Gastroesophageal sphincter (tissue), 3 donors: ENCODE measurements around the gene NBR1.
"Not testable (repeated sequence)": the region's sequence is repeated elsewhere in the genome, so short reads cannot be mapped to it uniquely, and the experiment has no call there.

ENCODE experiments used
- POLR2AphosphoS5 ChIP-seq: sonication (generic); formaldehyde crosslinking; IDR thresholded peaks from one replicate; pipeline ENCODE4 v1.6.1; 2017; ENCODE audit warnings: antibody characterized with exemption
- TF ChIP-seq, protein P1 (sequence below), 4 experiments: fragments of 200-600 bp in 2 of 4; fragments of 450-650 bp in 2 of 4; sonication (generic) in 1 of 4; IDR thresholded peaks; one replicate each; pipeline ENCODE4 v1.5.1; 2017 to 2019; ENCODE audit warnings: antibody characterized with exemption in 4 of 4, mild to moderate bottlenecking in 2 of 4, moderate library complexity in 2 of 4

DNA sequence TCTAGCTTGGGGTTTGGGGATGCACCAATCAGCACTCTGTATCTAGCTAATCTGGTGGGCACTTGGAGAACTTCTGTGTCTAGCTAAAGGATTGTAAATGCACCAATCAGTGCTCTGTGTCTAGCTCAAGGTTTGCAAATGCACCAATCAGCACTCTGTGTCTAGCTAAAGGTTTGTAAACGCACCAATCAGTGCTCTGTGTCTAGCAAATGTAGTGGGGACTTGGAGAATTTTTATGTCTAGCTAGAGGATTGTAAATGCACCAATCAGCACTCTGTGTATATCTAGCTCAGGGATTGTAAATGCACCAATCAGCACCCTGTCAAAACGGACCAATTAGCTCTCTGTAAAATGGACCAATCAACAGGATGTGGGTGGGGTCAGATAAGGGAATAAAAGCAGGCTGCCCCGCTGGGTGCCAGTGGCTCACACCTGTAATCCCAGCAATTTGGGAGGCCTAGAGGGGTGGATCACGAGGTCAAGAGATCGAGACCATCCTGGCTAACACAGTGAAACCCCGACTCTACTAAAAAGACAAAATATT is 43.6 kb upstream of the NBR1 start:
- TF ChIP-seq POLR2AphosphoS5 = not testable (repeated sequence)
- TF ChIP-seq, protein P1, sequence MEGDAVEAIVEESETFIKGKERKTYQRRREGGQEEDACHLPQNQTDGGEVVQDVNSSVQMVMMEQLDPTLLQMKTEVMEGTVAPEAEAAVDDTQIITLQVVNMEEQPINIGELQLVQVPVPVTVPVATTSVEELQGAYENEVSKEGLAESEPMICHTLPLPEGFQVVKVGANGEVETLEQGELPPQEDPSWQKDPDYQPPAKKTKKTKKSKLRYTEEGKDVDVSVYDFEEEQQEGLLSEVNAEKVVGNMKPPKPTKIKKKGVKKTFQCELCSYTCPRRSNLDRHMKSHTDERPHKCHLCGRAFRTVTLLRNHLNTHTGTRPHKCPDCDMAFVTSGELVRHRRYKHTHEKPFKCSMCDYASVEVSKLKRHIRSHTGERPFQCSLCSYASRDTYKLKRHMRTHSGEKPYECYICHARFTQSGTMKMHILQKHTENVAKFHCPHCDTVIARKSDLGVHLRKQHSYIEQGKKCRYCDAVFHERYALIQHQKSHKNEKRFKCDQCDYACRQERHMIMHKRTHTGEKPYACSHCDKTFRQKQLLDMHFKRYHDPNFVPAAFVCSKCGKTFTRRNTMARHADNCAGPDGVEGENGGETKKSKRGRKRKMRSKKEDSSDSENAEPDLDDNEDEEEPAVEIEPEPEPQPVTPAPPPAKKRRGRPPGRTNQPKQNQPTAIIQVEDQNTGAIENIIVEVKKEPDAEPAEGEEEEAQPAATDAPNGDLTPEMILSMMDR (IDR thresholded peaks at IDR 0.05) = not testable (repeated sequence)
